ENCODE measurements around the gene SPSB4. TPM values are rescaled to one million over a fixed set of nuclear protein-coding genes. Genes with fewer than 3 reads are reported as not detected.

Gene SPSB4
- total and polyA plus RNA-seq, 4 donors, result 0.19 to 1.9 (median 0.87) TPM

- H3K36me3 ChIP-seq (ENCODE audit: control insufficient read depth in 4 of 4, insufficient read depth in 3 of 4, low read depth in 1 of 4, low read length in 3 of 4), result no peaks in the 10 kb centered on the region
- H3K9me3 ChIP-seq (ENCODE audit: control insufficient read depth in 4 of 4, low read length in 3 of 4), result no peaks in the 10 kb centered on the region
- no peaks in the 10 kb centered on the region for H3K27me3 ChIP-seq (ENCODE audit: control insufficient read depth in 4 of 4, insufficient read depth in 4 of 4, low read length in 3 of 4)
- no peak for TF ChIP-seq NR2F2 (IDR thresholded peaks at IDR 0.05)
- no peak for TF ChIP-seq YY1 (IDR thresholded peaks at IDR 0.05)
- no peak for TF ChIP-seq JUND (IDR thresholded peaks at IDR 0.05)
- TF ChIP-seq EGR1 (IDR thresholded peaks at IDR 0.05; ENCODE audit: low read depth in 2 of 2), result no peak
- no peak for TF ChIP-seq RXRA (IDR thresholded peaks at IDR 0.05)
- TF ChIP-seq REST (IDR thresholded peaks at IDR 0.05), result no peak
- TF ChIP-seq SP1 (IDR thresholded peaks at IDR 0.05), result no peak
- no peak for TF ChIP-seq GABPA (IDR thresholded peaks at IDR 0.05 in 1 of 2, conservative IDR thresholded peaks at IDR 0.05 in 1 of 2)
- no peak for TF ChIP-seq FOXA1 (IDR thresholded peaks at IDR 0.05)
- TF ChIP-seq CTCF (IDR thresholded peaks at IDR 0.05; ENCODE audit: low read depth, low read length, missing input control), result no peak
- TF ChIP-seq HNF4A (conservative IDR thresholded peaks at IDR 0.05), result no peak
- no peak for TF ChIP-seq TAF1 (conservative IDR thresholded peaks at IDR 0.05)
- no peak for TF ChIP-seq RAD21 (IDR thresholded peaks at IDR 0.05)
- H3K9ac ChIP-seq (ENCODE audit: low read depth in 1 of 2, low read length in 2 of 2), result no peak overlapping the region
- no peak for DNase-seq (ENCODE audit: low spot score)
- no peak overlapping the region for H3K27ac ChIP-seq (ENCODE audit: low read depth in 1 of 2, low read length in 2 of 2)
- H3K4me3 ChIP-seq (ENCODE audit: low read depth in 1 of 3, low read length in 3 of 3), result no peak overlapping the region
- no peaks in the 10 kb centered on the region for H3K4me1 ChIP-seq (ENCODE audit: control insufficient read depth in 4 of 4, insufficient read depth in 4 of 4, low read length in 3 of 4)
- WGBS, result 81% methylated on average over 12 of the region's 12 CpGs
These were observed 99.1 kb downstream of the SPSB4 start for GRCh38 chr3:141150081-141150830.

- no peak overlapping the region for H3K4me3 ChIP-seq (ENCODE audit: low read depth in 1 of 3, low read length in 3 of 3)
- WGBS, result 93% methylated on average over 2 of the region's 2 CpGs
These were observed 99.8 kb downstream of the SPSB4 start for GRCh38 chr3:141150931-141151330.

More at GRCh38 chr3:141150931-141151330, 99.8 kb downstream of the SPSB4 start:
- TF ChIP-seq FOXA1 (IDR thresholded peaks at IDR 0.05) (no peak), MAX (IDR thresholded peaks at IDR 0.05) (no peak), HNF4A (conservative IDR thresholded peaks at IDR 0.05) (no peak), RAD21 (IDR thresholded peaks at IDR 0.05) (no peak), EGR1 (IDR thresholded peaks at IDR 0.05; ENCODE audit: low read depth in 2 of 2) (no peak), NR2F2 (IDR thresholded peaks at IDR 0.05) (no peak), CTCF (IDR thresholded peaks at IDR 0.05; ENCODE audit: low read depth, low read length, missing input control) (no peak), ZBTB33 (IDR thresholded peaks at IDR 0.05) (no peak), YY1 (IDR thresholded peaks at IDR 0.05) (no peak), REST (IDR thresholded peaks at IDR 0.05) (no peak), ATF3 (IDR thresholded peaks at IDR 0.05) (no peak), JUND (IDR thresholded peaks at IDR 0.05) (no peak), FOXA2 (IDR thresholded peaks at IDR 0.05) (no peak)
- no peaks in the 10 kb centered on the region for H3K27me3 ChIP-seq (ENCODE audit: control insufficient read depth in 4 of 4, insufficient read depth in 4 of 4, low read length in 3 of 4)
- no peak overlapping the region for H3K9ac ChIP-seq (ENCODE audit: low read depth in 1 of 2, low read length in 2 of 2)
- no peak for DNase-seq (ENCODE audit: low spot score)
- H3K4me1 ChIP-seq (ENCODE audit: control insufficient read depth in 4 of 4, insufficient read depth in 4 of 4, low read length in 3 of 4), result no peaks in the 10 kb centered on the region
- H3K36me3 ChIP-seq (ENCODE audit: control insufficient read depth in 4 of 4, insufficient read depth in 3 of 4, low read depth in 1 of 4, low read length in 3 of 4), result no peaks in the 10 kb centered on the region
- no peak overlapping the region for H3K27ac ChIP-seq (ENCODE audit: low read depth in 1 of 2, low read length in 2 of 2)
- H3K9me3 ChIP-seq (ENCODE audit: control insufficient read depth in 4 of 4, low read length in 3 of 4), result no peaks in the 10 kb centered on the region

Data from liver (tissue), 9 donors.